Smooth muscle cell (in vitro differentiated cells): ENCODE results near the gene LCN2. TPM values are rescaled to one million over a fixed set of nuclear protein-coding genes. Genes with fewer than 3 reads are reported as not detected.

ENCODE experiments used
- DNase-seq: peaks from one replicate; lab custom pipeline; 2025; ENCODE audit not compliant: unreplicated experiment; lab: John Stamatoyannopoulos, UW
- H2AFZ ChIP-seq: fragments of 200-600 bp; sonication (generic); 2 replicates; pipeline ENCODE4 v1.6.0; 2016; ENCODE audit warnings: antibody characterized with exemption, low read depth, mild to moderate bottlenecking
- H3F3A ChIP-seq: fragments of 200-600 bp; sonication (generic); 2 replicates; pipeline ENCODE4 v1.6.0; 2017; ENCODE audit warnings: antibody characterized with exemption, low read depth
- H3K27ac ChIP-seq: fragments of 200-600 bp; sonication (generic); 2 replicates; pipeline ENCODE4 v1.5.1; 2016; ENCODE audit warnings: low read depth, mild to moderate bottlenecking
- H3K27me3 ChIP-seq: fragments of 200-600 bp; sonication (generic); 2 replicates; pipeline ENCODE4 v1.6.1; 2016; ENCODE audit warnings: low read depth, mild to moderate bottlenecking
- H3K36me3 ChIP-seq: fragments of 200-600 bp; sonication (generic); 2 replicates; pipeline ENCODE4 v1.5.1; 2016; ENCODE audit warnings: low read depth
- H3K4me1 ChIP-seq: fragments of 200-600 bp; sonication (generic); 2 replicates; pipeline ENCODE4 v1.5.1; 2016; ENCODE audit warnings: low read depth
- H3K4me2 ChIP-seq: fragments of 200-600 bp; sonication (generic); 2 replicates; pipeline ENCODE4 v1.6.0; 2016; ENCODE audit warnings: mild to moderate bottlenecking
- H3K4me3 ChIP-seq: fragments of 200-600 bp; sonication (generic); 2 replicates; pipeline ENCODE4 v1.5.1; 2016; ENCODE audit warnings: mild to moderate bottlenecking
- H3K79me2 ChIP-seq: fragments of 200-600 bp; sonication (generic); 2 replicates; pipeline ENCODE4 v1.6.0; 2016; ENCODE audit warnings: low read depth, mild to moderate bottlenecking
- H3K9ac ChIP-seq: fragments of 200-600 bp; sonication (generic); 2 replicates; pipeline ENCODE4 v1.6.0; 2016; ENCODE audit warnings: low read depth
- H3K9me3 ChIP-seq: fragments of 200-600 bp; sonication (generic); replicated peaks from 2 replicates; pipeline ENCODE4 v1.5.1; 2016; ENCODE audit warnings: low read depth
- H4K20me1 ChIP-seq: fragments of 200-600 bp; sonication (generic); 2 replicates; pipeline ENCODE4 v1.6.0; 2016; ENCODE audit warnings: low read depth
- CTCF ChIP-seq: fragments of 200-600 bp; sonication (generic); IDR thresholded peaks from 2 replicates; pipeline ENCODE4 v1.5.1; 2017; ENCODE audit warnings: borderline replicate concordance, mild to moderate bottlenecking, antibody characterized with exemption; ENCODE audit not compliant: insufficient read depth, poor library complexity, severe bottlenecking
- WGBS: methylation state at CpG from one replicate; pipeline ENCODE4 v1.1.7; 2016; ENCODE audit warnings: low lambda C conversion rate; 5-methylcytosine and 5-hydroxymethylcytosine counted together
- polyA plus RNA-seq: library from polyadenylated mRNA; unstranded; fragments of >200 nt; fragmentation: Nextera tagmentation; extraction: Ambion mirVana; gene quantifications from 2 replicates; pipeline ENCODE4 v1.2.1, GENCODE V29; 2016
- total RNA-seq: library from RNA; depleted of rRNA; stranded (reverse); fragments of >200 nt; gene quantifications from 2 replicates; pipeline ENCODE4 v1.2.3, GENCODE V29; 2014

LCN2 gene
- total and polyA plus RNA-seq, 2 experiments from 2014 or later, result not detected

GRCh38 chr9:128121924-128122808 lies 27.1 kb upstream of the LCN2 start:
- H3K79me2 ChIP-seq, result peaks cover 5% of the 10 kb centered on the region
- H3K4me3 ChIP-seq, result no peak overlapping the region
- TF ChIP-seq CTCF, result no peak
- peaks cover 12% of the 10 kb centered on the region for H4K20me1 ChIP-seq
- no peak overlapping the region for H3K4me2 ChIP-seq
- H3K9ac ChIP-seq, result no peak overlapping the region
- no peaks in the 10 kb centered on the region for H3K4me1 ChIP-seq
- H3K27ac ChIP-seq, result no peak overlapping the region
- no peaks in the 10 kb centered on the region for H3F3A ChIP-seq
- no peaks in the 10 kb centered on the region for H3K9me3 ChIP-seq
- no peak overlapping the region for H2AFZ ChIP-seq
- no peaks in the 10 kb centered on the region for H3K27me3 ChIP-seq
- no peak for DNase-seq
- 96% methylated on average over 27 of the region's 27 CpGs for WGBS
- no peaks in the 10 kb centered on the region for H3K36me3 ChIP-seq

- no peak for DNase-seq
- Histone ChIP-seq H2AFZ (no peak overlapping the region), H3F3A (no peaks in the 10 kb centered on the region), H3K4me1 (no peaks in the 10 kb centered on the region), H3K9me3 (no peaks in the 10 kb centered on the region), H4K20me1 (peaks cover 12% of the 10 kb centered on the region), H3K27ac (no peak overlapping the region), H3K9ac (no peak overlapping the region), H3K4me2 (no peak overlapping the region), H3K27me3 (no peaks in the 10 kb centered on the region), H3K79me2 (peaks cover 8% of the 10 kb centered on the region), H3K4me3 (no peak overlapping the region), H3K36me3 (no peaks in the 10 kb centered on the region)
- 97% methylated on average over 24 of the region's 24 CpGs for WGBS
- no peak for TF ChIP-seq CTCF
Measured at GRCh38 chr9:128122809-128123175, 26.5 kb upstream of the LCN2 start.

DNA sequence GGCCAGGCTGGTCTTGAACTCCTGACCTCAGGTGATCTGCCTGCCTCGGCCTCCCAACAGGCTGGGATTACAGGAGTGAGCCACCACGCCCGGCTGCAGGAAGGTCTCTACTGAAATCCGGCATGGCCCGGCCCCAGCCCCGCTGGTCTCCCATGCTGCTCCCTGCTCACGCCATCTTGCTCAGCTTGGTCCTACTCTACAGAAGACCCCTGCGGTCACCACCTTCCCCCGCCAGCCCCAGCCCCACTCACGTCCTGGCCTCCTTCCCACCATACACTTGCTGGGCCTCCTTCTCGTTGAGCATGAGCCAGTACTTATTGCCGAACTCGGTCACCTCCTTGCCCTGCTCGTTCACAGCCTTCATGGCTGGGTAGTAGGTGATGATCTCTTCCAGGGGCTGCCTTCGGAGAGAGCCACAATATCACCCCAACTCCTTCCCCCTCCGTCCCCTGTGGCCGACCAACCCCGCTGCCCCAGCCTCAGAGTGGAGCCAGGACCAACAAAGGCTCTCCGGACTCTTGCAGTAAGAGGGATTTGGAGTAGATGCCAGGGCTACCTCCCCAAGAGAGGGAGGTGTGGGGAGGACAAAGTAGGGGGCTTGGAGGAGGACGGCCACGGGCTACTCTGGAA lies 25.7 kb upstream of the LCN2 start:
- H3K9ac ChIP-seq, result no peak overlapping the region
- H3F3A ChIP-seq, result no peaks in the 10 kb centered on the region
- H3K79me2 ChIP-seq, result peaks cover 8% of the 10 kb centered on the region
- no peak overlapping the region for H2AFZ ChIP-seq
- H3K36me3 ChIP-seq, result no peaks in the 10 kb centered on the region
- H3K27ac ChIP-seq, result no peak overlapping the region
- H3K4me3 ChIP-seq, result no peak overlapping the region
- no peaks in the 10 kb centered on the region for H3K27me3 ChIP-seq
- no peaks in the 10 kb centered on the region for H3K4me1 ChIP-seq
- no peak for TF ChIP-seq CTCF
- no peak for DNase-seq
- WGBS, result 97% methylated on average over 21 of the region's 21 CpGs
- no peaks in the 10 kb centered on the region for H3K9me3 ChIP-seq
- peaks cover 12% of the 10 kb centered on the region for H4K20me1 ChIP-seq
- no peak overlapping the region for H3K4me2 ChIP-seq
